ENCODE measurements around the gene SERINC4. TPM values are rescaled to one million over a fixed set of nuclear protein-coding genes. Genes with fewer than 3 reads are reported as not detected.
"Not testable (repeated sequence)": the region's sequence is repeated elsewhere in the genome, so short reads cannot be mapped to it uniquely, and the experiment has no call there.

Gene SERINC4
- total RNA-seq = under 1 TPM in 1 of 4 donors, not detected in 3; 0.62 TPM

GRCh38 chr15:43799945-43800285, at the start of gene SERINC4:
Gene SERINC4 (minus strand): TSS chr15:43800220. CDS start chr15:43799986, 234 bp downstream.
- H3K4me1 ChIP-seq = peaks cover 54% of the 10 kb centered on the region
- no peak for DNase-seq (ENCODE audit: low spot score in 2 of 2)
- TF ChIP-seq POLR2A (IDR thresholded peaks at IDR 0.05) (no peak), POLR2AphosphoS5 (IDR thresholded peaks at IDR 0.05) (no peak), EP300 (IDR thresholded peaks at IDR 0.05) (no peak)
- TF ChIP-seq, protein P1, sequence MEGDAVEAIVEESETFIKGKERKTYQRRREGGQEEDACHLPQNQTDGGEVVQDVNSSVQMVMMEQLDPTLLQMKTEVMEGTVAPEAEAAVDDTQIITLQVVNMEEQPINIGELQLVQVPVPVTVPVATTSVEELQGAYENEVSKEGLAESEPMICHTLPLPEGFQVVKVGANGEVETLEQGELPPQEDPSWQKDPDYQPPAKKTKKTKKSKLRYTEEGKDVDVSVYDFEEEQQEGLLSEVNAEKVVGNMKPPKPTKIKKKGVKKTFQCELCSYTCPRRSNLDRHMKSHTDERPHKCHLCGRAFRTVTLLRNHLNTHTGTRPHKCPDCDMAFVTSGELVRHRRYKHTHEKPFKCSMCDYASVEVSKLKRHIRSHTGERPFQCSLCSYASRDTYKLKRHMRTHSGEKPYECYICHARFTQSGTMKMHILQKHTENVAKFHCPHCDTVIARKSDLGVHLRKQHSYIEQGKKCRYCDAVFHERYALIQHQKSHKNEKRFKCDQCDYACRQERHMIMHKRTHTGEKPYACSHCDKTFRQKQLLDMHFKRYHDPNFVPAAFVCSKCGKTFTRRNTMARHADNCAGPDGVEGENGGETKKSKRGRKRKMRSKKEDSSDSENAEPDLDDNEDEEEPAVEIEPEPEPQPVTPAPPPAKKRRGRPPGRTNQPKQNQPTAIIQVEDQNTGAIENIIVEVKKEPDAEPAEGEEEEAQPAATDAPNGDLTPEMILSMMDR (IDR thresholded peaks at IDR 0.05) = no peak
- peak within 1 kb of the TSS; percentile 85 for H3K27ac ChIP-seq
- no peaks in the 10 kb centered on the region for H3K27me3 ChIP-seq
- peaks cover 62% of the 10 kb centered on the region for H3K36me3 ChIP-seq
- H3K4me3 ChIP-seq = peak within 1 kb of the TSS; percentile 71
- no peaks in the 10 kb centered on the region for H3K9me3 ChIP-seq
- 82% methylated on average over 7 of the region's 8 CpGs for WGBS

GRCh38 chr15:43845421-43845820, 45.4 kb upstream of the SERINC4 start:
- H3K4me3 ChIP-seq = no peak overlapping the region
- TF ChIP-seq, protein P1 (IDR thresholded peaks at IDR 0.05) = no peak
- TF ChIP-seq POLR2A (IDR thresholded peaks at IDR 0.05) = no peak
- DNase-seq (ENCODE audit: low spot score in 2 of 2) = no peak
- H3K9me3 ChIP-seq = no peaks in the 10 kb centered on the region
- H3K36me3 ChIP-seq = peaks cover 19% of the 10 kb centered on the region
- no peaks in the 10 kb centered on the region for H3K27me3 ChIP-seq
- H3K27ac ChIP-seq = no peak overlapping the region
- H3K4me1 ChIP-seq = no peaks in the 10 kb centered on the region

DNA sequence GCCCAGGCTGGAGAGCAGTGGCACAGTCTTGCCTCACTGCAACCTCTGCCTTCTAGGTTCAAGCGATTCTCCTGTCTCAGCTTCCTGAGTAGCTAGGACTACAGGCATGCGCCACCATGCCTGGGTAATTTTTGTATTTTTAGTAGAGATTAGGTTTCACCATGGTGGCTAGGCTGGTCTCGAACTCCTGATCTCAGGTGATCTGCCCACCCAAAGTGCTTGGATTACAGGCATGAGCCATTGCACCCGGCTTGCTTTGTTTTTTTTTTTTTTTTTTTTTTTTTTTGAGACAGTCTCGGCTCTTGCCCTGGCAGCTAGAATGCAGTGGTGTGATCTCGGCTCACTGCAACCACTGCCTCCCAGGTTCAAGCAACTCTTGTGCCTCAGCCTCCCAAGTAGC, 32.5 kb upstream of the SERINC4 start:
- WGBS = 82% methylated on average over 6 of the region's 6 CpGs
- not testable (repeated sequence) for H3K27ac ChIP-seq; H3K4me3 ChIP-seq; H3K4me1 ChIP-seq; DNase-seq (ENCODE audit: low spot score in 2 of 2); H3K27me3 ChIP-seq; H3K9me3 ChIP-seq
- H3K36me3 ChIP-seq = peaks cover 19% of the 10 kb centered on the region

DNA sequence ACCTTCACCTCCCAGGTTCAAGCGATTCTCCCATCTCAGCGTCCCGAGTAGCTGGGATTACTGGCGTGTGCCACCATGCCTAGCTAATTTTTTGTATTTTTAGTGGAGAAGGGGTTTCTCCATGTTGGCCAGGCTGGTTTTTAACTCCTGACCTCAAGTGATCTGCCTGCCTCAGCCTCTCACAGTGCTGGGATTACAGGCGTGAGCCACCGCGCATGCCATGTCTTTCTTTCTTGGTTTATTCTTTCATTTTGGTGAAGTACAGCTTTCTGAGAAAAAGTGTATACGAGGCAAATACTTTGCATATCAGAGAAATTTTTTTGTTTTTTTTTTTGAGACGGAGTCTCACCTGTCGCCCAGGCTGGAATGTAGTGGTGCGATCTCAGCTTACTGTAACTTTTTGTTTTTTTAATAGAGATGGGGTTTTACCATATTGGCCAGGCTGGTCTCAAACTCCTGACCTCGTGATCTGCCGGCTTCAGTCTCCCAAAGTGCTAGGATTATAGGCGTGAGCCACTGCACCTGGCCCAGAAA, 31.6 kb upstream of the SERINC4 start:
- not testable (repeated sequence) for H3K27ac ChIP-seq; H3K9me3 ChIP-seq; H3K27me3 ChIP-seq; H3K4me3 ChIP-seq; DNase-seq (ENCODE audit: low spot score in 2 of 2)
- Histone ChIP-seq H3K36me3 (peaks cover 16% of the 10 kb centered on the region), H3K4me1 (peaks cover 12% of the 10 kb centered on the region)
- 90% methylated on average over 14 of the region's 14 CpGs for WGBS

GRCh38 chr15:43830691-43831275, 30.8 kb upstream of the SERINC4 start:
- not testable (repeated sequence) for H3K27ac ChIP-seq; H3K36me3 ChIP-seq; H3K4me3 ChIP-seq; H3K9me3 ChIP-seq; DNase-seq (ENCODE audit: low spot score in 2 of 2); H3K27me3 ChIP-seq
- H3K4me1 ChIP-seq = peaks cover 18% of the 10 kb centered on the region
- 95% methylated on average over 9 of the region's 9 CpGs for WGBS

DNA sequence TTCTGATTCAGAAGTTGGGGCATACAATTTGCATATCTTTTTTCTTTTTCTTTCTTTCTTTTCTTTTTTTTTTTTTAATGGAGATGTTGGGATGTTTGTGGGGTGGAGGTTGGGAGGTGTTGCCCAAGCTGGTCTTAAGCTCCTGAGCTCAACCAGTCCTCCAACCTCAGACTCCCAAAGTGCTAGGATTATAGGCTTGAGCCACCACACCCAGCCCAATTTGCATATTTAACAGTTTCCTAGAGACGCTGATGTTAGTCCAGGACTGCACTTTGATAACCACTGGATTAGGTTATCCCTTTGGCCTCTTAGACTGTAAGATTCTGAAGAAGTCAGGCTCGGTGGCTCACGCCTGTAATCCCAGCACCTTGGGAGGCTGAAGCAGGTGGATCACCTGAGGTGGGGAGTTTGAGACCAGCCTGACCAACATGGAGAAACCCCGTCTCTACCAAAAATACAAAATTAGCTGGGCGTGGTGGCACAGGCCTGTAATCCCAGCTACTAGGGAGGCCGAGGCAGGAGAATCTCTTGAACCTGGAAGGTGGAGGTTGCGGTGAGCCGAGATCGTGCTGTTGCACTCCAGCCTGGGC, 30.0 kb upstream of the SERINC4 start:
- not testable (repeated sequence) for DNase-seq (ENCODE audit: low spot score in 2 of 2); H3K9me3 ChIP-seq; H3K27me3 ChIP-seq; H3K4me3 ChIP-seq; H3K27ac ChIP-seq; H3K36me3 ChIP-seq
- 93% methylated on average over 9 of the region's 9 CpGs for WGBS
- H3K4me1 ChIP-seq = peaks cover 20% of the 10 kb centered on the region

DNA sequence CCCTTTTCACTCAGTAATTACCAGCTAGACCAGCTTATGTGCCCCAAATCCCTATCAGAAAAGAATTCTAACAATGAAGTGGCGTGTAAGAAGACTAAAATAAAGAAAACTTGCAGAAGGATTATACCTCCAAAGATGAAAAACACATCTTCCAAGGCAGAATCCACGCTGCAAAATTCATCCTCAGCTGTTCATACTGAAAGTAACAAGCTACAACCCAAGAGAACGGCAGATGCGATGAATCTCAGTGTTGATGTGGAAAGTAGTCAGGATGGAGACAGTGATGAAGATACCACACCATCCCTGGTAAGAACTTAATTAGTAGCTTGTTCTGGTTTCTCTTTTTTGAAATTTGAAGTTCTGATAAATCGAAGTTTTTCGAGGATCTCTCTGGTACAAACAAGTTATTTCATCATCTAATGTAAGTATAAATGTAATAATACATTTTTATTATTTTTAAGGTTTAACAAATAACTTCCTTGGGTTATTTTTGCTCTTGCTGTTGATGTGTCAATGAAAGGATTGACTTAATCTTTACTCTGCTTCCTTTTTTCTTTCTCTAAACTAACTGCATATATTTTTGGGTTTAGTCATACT, 28.1 kb upstream of the SERINC4 start:
- Histone ChIP-seq H3K36me3 (no peaks in the 10 kb centered on the region), H3K27ac (no peak overlapping the region)

More for the DNA sequence above, 28.1 kb upstream of the SERINC4 start:
- no peak for DNase-seq (ENCODE audit: low spot score in 2 of 2)
- TF ChIP-seq, protein P1 (IDR thresholded peaks at IDR 0.05) = no peak
- TF ChIP-seq POLR2AphosphoS5 (IDR thresholded peaks at IDR 0.05) (no peak), EP300 (IDR thresholded peaks at IDR 0.05) (no peak), POLR2A (IDR thresholded peaks at IDR 0.05) (no peak)
- Histone ChIP-seq H3K4me3 (peak overlapping the region; percentile 58), H3K9me3 (no peaks in the 10 kb centered on the region), H3K27me3 (no peaks in the 10 kb centered on the region), H3K4me1 (peaks cover 30% of the 10 kb centered on the region)
- 33% methylated on average over 6 of the region's 6 CpGs for WGBS
